CD4-positive, alpha-beta T cell treated with Interleukin-4 for 4 hours (primary cell): ENCODE measurements around the gene RAB11B.
A peak's percentile ranks its signal among the peaks of the same experiment; 100 is the strongest.
"Not testable (repeated sequence)": the region's sequence is repeated elsewhere in the genome, so short reads cannot be mapped to it uniquely, and the experiment has no call there.

Experiments
- DNase-seq: peaks from one replicate; pipeline ENCODE4 v3.0.0-alpha.2; 2020

Gene RAB11B

GRCh38 chr19:8396563-8397203 is 6.5 kb downstream of the RAB11B start:
- DNase-seq: peak; percentile 73

DNA sequence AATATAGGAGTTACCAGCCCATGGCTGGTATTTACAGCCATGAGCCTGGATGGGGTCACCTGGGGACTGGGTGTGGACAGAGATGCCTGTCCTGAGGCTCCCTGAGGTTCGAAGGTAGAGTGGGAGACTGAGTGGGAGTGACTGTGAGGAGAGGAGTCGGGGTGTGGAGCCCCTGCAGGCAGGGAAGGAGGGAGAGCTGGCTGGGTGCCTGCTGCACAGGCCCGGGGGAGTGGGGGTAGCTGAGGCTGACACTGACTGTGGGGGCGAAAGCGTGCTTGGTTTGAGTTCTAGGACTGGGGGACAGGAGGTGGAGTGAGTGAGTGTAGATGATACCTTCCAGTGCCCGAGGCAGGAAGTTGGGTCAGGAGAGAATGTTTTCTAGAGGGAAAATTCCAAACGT is 7.1 kb downstream of the RAB11B start:
- DNase-seq: no peak

GRCh38 chr19:8397746-8398310 is 7.7 kb downstream of the RAB11B start:
- no peak for DNase-seq

- no peak for DNase-seq
These were observed 8.2 kb downstream of the RAB11B start for GRCh38 chr19:8398311-8398771.

DNA sequence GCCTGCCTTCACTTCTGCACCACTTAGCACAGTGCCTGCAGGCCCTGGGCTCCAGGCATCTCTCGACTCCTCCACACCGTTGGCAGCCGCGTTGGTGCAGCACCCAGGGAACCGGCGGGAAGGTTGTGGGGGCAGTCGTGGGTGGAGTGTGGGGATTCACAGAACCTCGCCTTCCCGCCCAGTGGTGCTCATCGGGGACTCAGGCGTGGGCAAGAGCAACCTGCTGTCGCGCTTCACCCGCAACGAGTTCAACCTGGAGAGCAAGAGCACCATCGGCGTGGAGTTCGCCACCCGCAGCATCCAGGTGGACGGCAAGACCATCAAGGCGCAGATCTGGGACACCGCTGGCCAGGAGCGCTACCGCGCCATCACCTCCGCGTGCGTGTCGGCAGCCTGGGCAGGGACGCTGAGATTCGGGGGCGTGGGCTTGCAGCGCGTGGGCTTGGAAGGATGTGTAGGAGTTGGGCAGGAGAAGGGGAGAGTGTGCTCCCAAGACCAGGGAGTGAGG is 9.6 kb downstream of the RAB11B start:
- DNase-seq: no peak

DNA sequence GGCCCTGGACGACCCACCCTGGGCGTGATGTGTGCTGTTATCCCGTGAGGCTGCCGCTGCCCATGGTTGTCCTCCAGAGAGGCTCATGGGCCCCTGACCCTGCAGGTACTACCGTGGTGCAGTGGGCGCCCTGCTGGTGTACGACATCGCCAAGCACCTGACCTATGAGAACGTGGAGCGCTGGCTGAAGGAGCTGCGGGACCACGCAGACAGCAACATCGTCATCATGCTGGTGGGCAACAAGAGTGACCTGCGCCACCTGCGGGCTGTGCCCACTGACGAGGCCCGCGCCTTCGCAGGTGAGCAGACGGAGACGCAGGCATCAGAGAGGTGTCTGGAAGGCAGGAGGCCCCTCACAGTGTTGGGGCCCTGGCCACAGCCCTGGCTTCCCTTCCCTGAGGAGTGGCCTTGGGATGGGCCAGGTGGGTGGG is 11.8 kb downstream of the RAB11B start:
- no peak for DNase-seq

- no peak for DNase-seq
These were observed 13.1 kb downstream of the RAB11B start for GRCh38 chr19:8403098-8403819.

DNA sequence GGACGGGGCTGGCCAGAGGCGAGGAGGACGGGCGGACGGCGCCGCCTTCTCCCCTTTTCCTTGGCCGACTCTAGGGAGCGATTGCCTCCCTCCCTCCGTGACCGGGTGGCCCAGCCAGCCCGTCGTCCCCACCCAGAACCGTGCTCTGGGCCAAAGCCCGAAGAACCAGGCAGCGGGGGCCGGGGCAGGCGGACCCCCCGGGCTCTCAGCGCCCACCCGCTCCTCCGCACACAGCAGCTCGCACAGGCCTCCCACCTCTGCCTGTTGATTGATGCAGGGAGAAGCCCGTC is 13.6 kb downstream of the RAB11B start:
- no peak for DNase-seq

GRCh38 chr19:8404391-8405151 is 14.4 kb downstream of the RAB11B start:
- DNase-seq: no peak

- not testable (repeated sequence) for DNase-seq
These were observed 20.6 kb downstream of the RAB11B start for GRCh38 chr19:8410718-8411117.

GRCh38 chr19:8412783-8413628 is 22.8 kb downstream of the RAB11B start, which contains the start of gene MARCHF2:
MARCHF2 (plus strand) TSS chr19:8413305; CDS start chr19:8421841, 8,536 bp downstream.
- DNase-seq: peak; percentile 95

- DNase-seq: no peak
These were observed 23.5 kb downstream of the RAB11B start for GRCh38 chr19:8413629-8413995.

DNA sequence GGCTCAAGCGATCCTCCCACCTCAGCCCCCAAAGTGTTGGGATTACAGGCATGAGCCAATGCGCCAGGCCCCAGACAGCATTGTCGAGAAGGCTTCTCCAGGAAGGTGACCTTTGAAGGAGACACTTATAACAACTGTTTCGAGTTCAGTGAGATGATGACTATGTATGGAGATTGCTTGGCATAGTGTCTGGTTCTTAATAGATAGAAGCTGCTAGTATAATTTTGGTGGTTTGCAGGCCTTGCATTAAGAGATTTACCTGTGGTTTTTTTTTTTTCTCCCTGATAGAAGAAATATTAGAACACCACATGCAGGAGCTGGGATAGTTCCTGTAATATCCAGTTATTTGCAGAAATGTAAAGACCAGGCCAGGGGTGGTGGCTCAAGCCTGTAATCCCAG is 26.6 kb downstream of the RAB11B start:
- DNase-seq: no peak

GRCh38 chr19:8421484-8422461 is 31.6 kb downstream of the RAB11B start:
- DNase-seq: no peak

DNA sequence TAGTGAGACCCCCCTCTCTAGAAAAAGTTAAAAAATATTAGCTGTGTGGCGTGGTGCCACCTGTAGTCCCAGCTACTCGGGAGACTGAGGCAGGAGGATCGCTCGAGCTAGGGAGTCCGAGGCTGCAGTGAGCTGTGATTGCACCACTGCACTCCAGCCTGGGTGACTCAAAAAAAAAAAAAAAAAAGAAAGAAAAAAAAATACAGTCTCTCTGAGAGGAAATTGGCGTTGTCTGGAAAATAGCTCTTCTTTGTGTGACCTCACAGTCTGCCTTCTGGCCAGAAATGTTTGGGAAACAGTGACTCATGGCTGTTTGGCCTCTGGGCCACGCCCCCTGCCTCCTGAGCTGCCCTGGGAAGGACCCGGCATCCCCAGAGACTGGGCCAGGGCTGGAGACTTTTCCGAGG is 33.7 kb downstream of the RAB11B start:
- DNase-seq: no peak

DNA sequence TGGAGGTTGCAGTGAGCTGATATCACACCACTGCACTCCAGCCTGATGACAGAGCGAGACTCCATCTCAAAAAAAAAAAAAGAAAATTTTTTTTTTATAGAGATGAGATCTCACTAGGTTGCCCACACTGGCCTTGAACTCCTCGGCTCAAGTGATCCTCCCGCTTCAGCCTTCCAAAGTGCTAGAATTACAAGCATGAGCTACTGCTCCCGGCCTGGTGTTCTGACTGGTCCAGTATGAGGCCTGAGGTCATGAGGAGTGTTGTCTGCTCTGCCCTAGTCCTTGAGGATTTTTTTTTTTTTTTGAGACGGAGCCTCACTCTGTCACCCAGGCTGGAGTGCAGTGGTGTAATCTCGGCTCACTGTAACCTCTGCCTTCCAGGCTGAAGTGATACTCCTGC is 35.2 kb downstream of the RAB11B start:
- not testable (repeated sequence) for DNase-seq

- DNase-seq: no peak
These were observed 36.1 kb downstream of the RAB11B start for GRCh38 chr19:8426283-8426682.

GRCh38 chr19:8429044-8429443 is 38.9 kb downstream of the RAB11B start:
- no peak for DNase-seq

- no peak for DNase-seq
These were observed 39.7 kb downstream of the RAB11B start for GRCh38 chr19:8429826-8430225.

- no peak for DNase-seq
These were observed 40.5 kb downstream of the RAB11B start for GRCh38 chr19:8430650-8431049.

- DNase-seq: no peak
These were observed 48.1 kb downstream of the RAB11B start for GRCh38 chr19:8438236-8438635.
